Measurements from ENCODE around the gene COL9A1. TPM values are rescaled to one million over a fixed set of nuclear protein-coding genes. Genes with fewer than 3 reads are reported as not detected.

COL9A1 gene
- total and polyA plus RNA-seq, 2 of the 8 experiments (the other 6 are each of a cell fraction or from before 2014, with no cell fraction given), result 7.9 to 18.1 TPM

DNA sequence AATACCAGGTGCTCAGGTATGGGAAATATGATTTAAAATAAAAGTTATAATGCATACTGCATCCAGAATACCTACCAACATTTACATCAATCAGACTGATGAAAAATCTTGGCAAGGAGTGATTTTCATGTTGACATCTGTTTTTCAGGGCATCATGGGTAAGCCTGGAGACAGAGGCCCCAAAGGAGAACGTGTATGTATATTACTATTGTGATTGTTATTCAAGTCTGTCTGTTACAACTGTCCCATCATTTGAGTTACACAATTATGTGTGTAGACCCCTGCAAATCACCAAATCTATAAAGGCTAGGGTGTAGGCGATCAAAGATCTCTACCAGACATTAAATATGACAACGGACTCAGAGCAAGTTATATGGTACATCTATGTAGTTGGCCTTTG, 118.2 kb downstream of the COL9A1 start (continued):
- TF ChIP-seq, protein P1, sequence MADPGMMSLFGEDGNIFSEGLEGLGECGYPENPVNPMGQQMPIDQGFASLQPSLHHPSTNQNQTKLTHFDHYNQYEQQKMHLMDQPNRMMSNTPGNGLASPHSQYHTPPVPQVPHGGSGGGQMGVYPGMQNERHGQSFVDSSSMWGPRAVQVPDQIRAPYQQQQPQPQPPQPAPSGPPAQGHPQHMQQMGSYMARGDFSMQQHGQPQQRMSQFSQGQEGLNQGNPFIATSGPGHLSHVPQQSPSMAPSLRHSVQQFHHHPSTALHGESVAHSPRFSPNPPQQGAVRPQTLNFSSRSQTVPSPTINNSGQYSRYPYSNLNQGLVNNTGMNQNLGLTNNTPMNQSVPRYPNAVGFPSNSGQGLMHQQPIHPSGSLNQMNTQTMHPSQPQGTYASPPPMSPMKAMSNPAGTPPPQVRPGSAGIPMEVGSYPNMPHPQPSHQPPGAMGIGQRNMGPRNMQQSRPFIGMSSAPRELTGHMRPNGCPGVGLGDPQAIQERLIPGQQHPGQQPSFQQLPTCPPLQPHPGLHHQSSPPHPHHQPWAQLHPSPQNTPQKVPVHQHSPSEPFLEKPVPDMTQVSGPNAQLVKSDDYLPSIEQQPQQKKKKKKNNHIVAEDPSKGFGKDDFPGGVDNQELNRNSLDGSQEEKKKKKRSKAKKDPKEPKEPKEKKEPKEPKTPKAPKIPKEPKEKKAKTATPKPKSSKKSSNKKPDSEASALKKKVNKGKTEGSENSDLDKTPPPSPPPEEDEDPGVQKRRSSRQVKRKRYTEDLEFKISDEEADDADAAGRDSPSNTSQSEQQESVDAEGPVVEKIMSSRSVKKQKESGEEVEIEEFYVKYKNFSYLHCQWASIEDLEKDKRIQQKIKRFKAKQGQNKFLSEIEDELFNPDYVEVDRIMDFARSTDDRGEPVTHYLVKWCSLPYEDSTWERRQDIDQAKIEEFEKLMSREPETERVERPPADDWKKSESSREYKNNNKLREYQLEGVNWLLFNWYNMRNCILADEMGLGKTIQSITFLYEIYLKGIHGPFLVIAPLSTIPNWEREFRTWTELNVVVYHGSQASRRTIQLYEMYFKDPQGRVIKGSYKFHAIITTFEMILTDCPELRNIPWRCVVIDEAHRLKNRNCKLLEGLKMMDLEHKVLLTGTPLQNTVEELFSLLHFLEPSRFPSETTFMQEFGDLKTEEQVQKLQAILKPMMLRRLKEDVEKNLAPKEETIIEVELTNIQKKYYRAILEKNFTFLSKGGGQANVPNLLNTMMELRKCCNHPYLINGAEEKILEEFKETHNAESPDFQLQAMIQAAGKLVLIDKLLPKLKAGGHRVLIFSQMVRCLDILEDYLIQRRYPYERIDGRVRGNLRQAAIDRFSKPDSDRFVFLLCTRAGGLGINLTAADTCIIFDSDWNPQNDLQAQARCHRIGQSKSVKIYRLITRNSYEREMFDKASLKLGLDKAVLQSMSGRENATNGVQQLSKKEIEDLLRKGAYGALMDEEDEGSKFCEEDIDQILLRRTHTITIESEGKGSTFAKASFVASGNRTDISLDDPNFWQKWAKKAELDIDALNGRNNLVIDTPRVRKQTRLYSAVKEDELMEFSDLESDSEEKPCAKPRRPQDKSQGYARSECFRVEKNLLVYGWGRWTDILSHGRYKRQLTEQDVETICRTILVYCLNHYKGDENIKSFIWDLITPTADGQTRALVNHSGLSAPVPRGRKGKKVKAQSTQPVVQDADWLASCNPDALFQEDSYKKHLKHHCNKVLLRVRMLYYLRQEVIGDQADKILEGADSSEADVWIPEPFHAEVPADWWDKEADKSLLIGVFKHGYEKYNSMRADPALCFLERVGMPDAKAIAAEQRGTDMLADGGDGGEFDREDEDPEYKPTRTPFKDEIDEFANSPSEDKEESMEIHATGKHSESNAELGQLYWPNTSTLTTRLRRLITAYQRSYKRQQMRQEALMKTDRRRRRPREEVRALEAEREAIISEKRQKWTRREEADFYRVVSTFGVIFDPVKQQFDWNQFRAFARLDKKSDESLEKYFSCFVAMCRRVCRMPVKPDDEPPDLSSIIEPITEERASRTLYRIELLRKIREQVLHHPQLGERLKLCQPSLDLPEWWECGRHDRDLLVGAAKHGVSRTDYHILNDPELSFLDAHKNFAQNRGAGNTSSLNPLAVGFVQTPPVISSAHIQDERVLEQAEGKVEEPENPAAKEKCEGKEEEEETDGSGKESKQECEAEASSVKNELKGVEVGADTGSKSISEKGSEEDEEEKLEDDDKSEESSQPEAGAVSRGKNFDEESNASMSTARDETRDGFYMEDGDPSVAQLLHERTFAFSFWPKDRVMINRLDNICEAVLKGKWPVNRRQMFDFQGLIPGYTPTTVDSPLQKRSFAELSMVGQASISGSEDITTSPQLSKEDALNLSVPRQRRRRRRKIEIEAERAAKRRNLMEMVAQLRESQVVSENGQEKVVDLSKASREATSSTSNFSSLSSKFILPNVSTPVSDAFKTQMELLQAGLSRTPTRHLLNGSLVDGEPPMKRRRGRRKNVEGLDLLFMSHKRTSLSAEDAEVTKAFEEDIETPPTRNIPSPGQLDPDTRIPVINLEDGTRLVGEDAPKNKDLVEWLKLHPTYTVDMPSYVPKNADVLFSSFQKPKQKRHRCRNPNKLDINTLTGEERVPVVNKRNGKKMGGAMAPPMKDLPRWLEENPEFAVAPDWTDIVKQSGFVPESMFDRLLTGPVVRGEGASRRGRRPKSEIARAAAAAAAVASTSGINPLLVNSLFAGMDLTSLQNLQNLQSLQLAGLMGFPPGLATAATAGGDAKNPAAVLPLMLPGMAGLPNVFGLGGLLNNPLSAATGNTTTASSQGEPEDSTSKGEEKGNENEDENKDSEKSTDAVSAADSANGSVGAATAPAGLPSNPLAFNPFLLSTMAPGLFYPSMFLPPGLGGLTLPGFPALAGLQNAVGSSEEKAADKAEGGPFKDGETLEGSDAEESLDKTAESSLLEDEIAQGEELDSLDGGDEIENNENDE (IDR thresholded peaks at IDR 0.05; ENCODE audit: insufficient replicate concordance, low read length), result no peak
- TF ChIP-seq, protein P2, sequence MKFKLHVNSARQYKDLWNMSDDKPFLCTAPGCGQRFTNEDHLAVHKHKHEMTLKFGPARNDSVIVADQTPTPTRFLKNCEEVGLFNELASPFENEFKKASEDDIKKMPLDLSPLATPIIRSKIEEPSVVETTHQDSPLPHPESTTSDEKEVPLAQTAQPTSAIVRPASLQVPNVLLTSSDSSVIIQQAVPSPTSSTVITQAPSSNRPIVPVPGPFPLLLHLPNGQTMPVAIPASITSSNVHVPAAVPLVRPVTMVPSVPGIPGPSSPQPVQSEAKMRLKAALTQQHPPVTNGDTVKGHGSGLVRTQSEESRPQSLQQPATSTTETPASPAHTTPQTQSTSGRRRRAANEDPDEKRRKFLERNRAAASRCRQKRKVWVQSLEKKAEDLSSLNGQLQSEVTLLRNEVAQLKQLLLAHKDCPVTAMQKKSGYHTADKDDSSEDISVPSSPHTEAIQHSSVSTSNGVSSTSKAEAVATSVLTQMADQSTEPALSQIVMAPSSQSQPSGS (IDR thresholded peaks at IDR 0.05; ENCODE audit: low read length), result no peak
